Upper lobe of left lung (tissue), 6 donors: Measurements from ENCODE around the gene LIMK2. TPM values are rescaled to one million over a fixed set of nuclear protein-coding genes. Genes with fewer than 3 reads are reported as not detected.

Source experiments
- ATAC-seq, 2 donors: fragments of 200-7000 bp; cut with Tn5 transposase; one replicate each; pipeline ENCODE4 v1.9.1; 2022; ENCODE audit warnings: mild to moderate bottlenecking in 2 of 2, moderate library complexity in 2 of 2; ENCODE audit not compliant: low FRiP score in 2 of 2
- DNase-seq, 2 donors: peaks; one replicate each; pipeline ENCODE4 v3.0.0-alpha.2; 2019 to 2020
- H3K27ac ChIP-seq, 4 donors: fragments of 200-600 bp; sonication (generic); one replicate each; pipeline ENCODE4 v1.5.1; 2016 to 2019
- H3K27me3 ChIP-seq, 4 donors: fragments of 200-600 bp; sonication (generic); one replicate each; pipeline ENCODE4 v1.5.1; 2017 to 2019
- H3K36me3 ChIP-seq, 4 donors: fragments of 200-600 bp; sonication (generic); one replicate each; pipeline ENCODE4 v1.5.1; 2016 to 2019
- H3K4me1 ChIP-seq, 4 donors: fragments of 200-600 bp; sonication (generic); one replicate each; pipeline ENCODE4 v1.5.1; 2018 to 2019
- H3K4me3 ChIP-seq, 4 donors: fragments of 200-600 bp; sonication (generic); one replicate each; pipeline ENCODE4 v1.5.1; 2017 to 2019; ENCODE audit warnings: mild to moderate bottlenecking in 2 of 4, moderate library complexity in 1 of 4
- H3K9me3 ChIP-seq, 4 donors: fragments of 200-600 bp; sonication (generic); one replicate each; pipeline ENCODE4 v1.5.1; 2018 to 2019
- CTCF ChIP-seq, 6 experiments: fragments of 450-650 bp in 4 of 6; fragments of 200-600 bp in 2 of 6; sonication (generic) in 2 of 6; IDR thresholded peaks; one replicate each; pipeline ENCODE4 v1.5.1; 2016 to 2019; ENCODE audit warnings: antibody characterized with exemption in 6 of 6
- EP300 ChIP-seq, 4 donors: sonication (generic); formaldehyde crosslinking; IDR thresholded peaks; one replicate each; pipeline ENCODE4 v1.5.1; 2017; ENCODE audit warnings: antibody characterized with exemption in 4 of 4, control low read depth in 2 of 4
- POLR2A ChIP-seq, 4 donors: fragments of 450-650 bp; IDR thresholded peaks; one replicate each; pipeline ENCODE4 v1.5.1; 2016 to 2017; ENCODE audit warnings: antibody characterized with exemption in 4 of 4, mild to moderate bottlenecking in 2 of 4
- POLR2AphosphoS5 ChIP-seq, 2 donors: sonication (generic); formaldehyde crosslinking; IDR thresholded peaks; one replicate each; pipeline ENCODE4 v1.5.1; 2017; ENCODE audit warnings: antibody characterized with exemption in 2 of 2
- WGBS, 2 donors: methylation state at CpG; one replicate each; pipeline ENCODE4 v1.1.5; 2017 to 2018; 5-methylcytosine and 5-hydroxymethylcytosine counted together
- total RNA-seq, 6 donors: library from RNA; depleted of rRNA in 4 of 6; stranded (reverse); fragments of >200 nt in 4 of 6; gene quantifications; one replicate each; pipeline versions ENCODE4 v1.1.0 to v1.2.1, GENCODE V29; 2016 to 2021
- donor health status: DM: no; HTN: no; CAD: no; lungs with moderate emphysema.
- donor health status: DM: no; HTN: yes; CAD: no; lungs with severe emphysema.

The LIMK2 gene
- total RNA-seq, 6 donors from 2014 or later: 44.5 to 141 (median 75.8) TPM

- peak overlapping the region; percentile 84 to 97 (median 94) for H3K27ac ChIP-seq
- no peaks in the 10 kb centered on the region for H3K27me3 ChIP-seq
- peaks cover 50 to 68% (median 58%) of the 10 kb centered on the region in 4 donors for H3K4me1 ChIP-seq
- 63 to 65% methylated on average over 6 to 7 of the region's 7 CpGs for WGBS, 2 donors
- TF ChIP-seq CTCF (IDR thresholded peaks at IDR 0.05): no peak
- TF ChIP-seq POLR2AphosphoS5 (IDR thresholded peaks at IDR 0.05): no peak
- TF ChIP-seq POLR2A (IDR thresholded peaks at IDR 0.05): no peak
- TF ChIP-seq EP300 (IDR thresholded peaks at IDR 0.05): no peak
- peak overlapping the region; percentile 31 to 94 (median 81) for H3K4me3 ChIP-seq
- DNase-seq (no peak), ATAC-seq (no peak)
- peaks cover 0 to 4% (median 0%) of the 10 kb centered on the region in 4 donors for H3K36me3 ChIP-seq
- H3K9me3 ChIP-seq: no peaks in the 10 kb centered on the region
These were observed 626 bp upstream of the LIMK2 start for GRCh38 chr22:31211482-31211861.

DNA sequence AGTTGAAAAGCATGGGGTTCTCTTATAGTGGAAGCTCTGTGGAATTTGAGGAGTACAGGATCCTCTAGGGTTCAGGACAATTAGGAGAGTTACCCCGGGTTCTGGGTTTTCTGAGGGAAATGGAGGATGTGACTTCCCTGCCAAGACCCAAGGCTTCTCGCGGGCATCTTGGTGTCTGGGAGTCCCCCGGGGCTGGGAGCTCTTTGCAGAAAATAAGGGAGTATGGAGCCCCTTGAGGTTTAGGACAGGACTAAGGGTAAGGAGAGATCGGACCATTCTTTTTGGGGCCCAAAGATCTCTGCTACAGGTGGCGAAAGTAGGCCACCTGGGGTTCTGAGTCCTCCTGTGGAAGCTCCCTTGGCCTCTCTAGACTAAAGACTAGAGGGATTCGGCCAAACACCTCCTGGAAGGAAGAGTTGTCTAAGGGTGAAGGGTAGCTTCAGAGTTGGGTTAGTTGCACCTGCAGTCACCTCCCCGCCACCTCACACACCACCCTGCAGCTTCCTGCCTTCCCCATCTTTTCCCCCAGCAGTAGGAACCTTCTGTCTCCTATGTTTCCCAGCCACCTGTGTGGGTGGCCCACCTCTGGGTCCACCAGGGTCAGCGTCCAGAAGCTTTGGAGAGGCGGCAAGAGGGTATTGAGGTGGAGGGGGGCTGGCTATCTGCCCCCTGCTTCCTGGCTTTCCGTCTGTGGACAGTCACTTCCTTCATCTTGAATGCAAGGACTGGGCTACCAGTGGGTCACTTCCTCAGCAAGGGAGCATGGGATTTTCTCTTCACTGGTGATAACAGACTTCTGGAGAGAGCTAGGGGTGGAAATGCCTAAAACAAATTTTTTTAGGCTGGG, 908 bp downstream of the LIMK2 start:
- DNase-seq: no peak
- Histone ChIP-seq H3K4me1 (peaks cover 49 to 66% (median 58%) of the 10 kb centered on the region in 4 donors), H3K27ac (peak overlapping the region; percentile 84 to 97 (median 94)), H3K4me3 (peak overlapping the region; percentile 75 to 94 (median 86)), H3K27me3 (no peaks in the 10 kb centered on the region), H3K36me3 (no peaks in the 10 kb centered on the region), H3K9me3 (no peaks in the 10 kb centered on the region)
- no peak for TF ChIP-seq CTCF (IDR thresholded peaks at IDR 0.05)
- TF ChIP-seq POLR2A (IDR thresholded peaks at IDR 0.05): peak in 1 of 4 donors; percentile 44
- no peak for TF ChIP-seq EP300 (IDR thresholded peaks at IDR 0.05)
- TF ChIP-seq POLR2AphosphoS5 (IDR thresholded peaks at IDR 0.05): peak in 1 of 2 donors; percentile 33
- ATAC-seq: no peak
- 24 to 27% methylated on average over 11 of the region's 11 CpGs for WGBS, 2 donors

- TF ChIP-seq POLR2AphosphoS5 (IDR thresholded peaks at IDR 0.05) (no peak), CTCF (IDR thresholded peaks at IDR 0.05) (no peak), EP300 (IDR thresholded peaks at IDR 0.05) (no peak), POLR2A (IDR thresholded peaks at IDR 0.05) (no peak)
- 74 to 76% methylated on average over 6 of the region's 6 CpGs for WGBS, 2 donors
- Histone ChIP-seq H3K36me3 (peaks cover 0 to 3% (median 0%) of the 10 kb centered on the region in 4 donors), H3K9me3 (no peaks in the 10 kb centered on the region), H3K27ac (peak overlapping the region in 3 of 4 donors; percentile 23 to 96 (median 86)), H3K4me3 (no peak overlapping the region), H3K27me3 (no peaks in the 10 kb centered on the region), H3K4me1 (peaks cover 56 to 76% (median 69%) of the 10 kb centered on the region in 4 donors)
- no peak for DNase-seq
- no peak for ATAC-seq
These were observed 3.0 kb downstream of the LIMK2 start for GRCh38 chr22:31215018-31215535.

DNA sequence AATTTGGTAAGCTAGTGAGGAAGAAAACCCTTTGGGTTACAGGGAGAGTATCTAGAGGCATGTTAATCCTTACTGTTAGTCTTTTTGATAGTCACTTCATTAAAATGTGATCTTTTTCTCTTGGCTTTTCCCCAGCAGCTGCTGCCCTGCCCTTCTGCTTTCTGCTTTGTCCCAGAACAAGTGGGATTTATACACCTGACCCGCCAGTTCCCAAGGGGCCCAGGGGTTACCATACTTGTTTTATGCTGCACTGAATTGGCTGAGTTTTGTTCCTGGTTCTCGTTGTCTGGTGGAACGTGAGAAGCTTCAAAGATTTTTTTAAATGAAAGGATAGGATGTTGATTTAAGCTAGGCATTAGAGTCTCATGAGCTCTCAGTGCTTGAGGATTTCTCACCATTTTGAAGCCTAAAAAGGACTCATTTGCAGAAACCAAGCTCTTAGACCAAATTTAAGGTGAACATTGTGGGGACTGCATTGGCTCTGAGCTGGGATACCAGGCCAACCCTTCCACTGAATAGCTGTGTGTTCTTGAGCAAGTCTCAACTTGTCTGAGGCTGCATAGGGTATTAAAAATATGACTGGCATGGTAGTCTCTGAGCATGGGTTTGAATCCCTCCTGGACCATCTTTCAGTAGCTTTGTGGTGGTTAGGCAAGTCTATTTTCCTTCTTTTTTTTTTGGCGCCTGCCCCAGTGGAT, 6.6 kb downstream of the LIMK2 start:
- Histone ChIP-seq H3K4me1 (peaks cover 35 to 70% (median 64%) of the 10 kb centered on the region in 4 donors), H3K9me3 (no peaks in the 10 kb centered on the region), H3K27me3 (no peaks in the 10 kb centered on the region), H3K27ac (peak overlapping the region; percentile 67 to 96 (median 83)), H3K4me3 (no peak overlapping the region), H3K36me3 (peaks cover 0 to 3% (median 0%) of the 10 kb centered on the region in 4 donors)
- no peak for ATAC-seq
- TF ChIP-seq EP300 (IDR thresholded peaks at IDR 0.05) (no peak), POLR2A (IDR thresholded peaks at IDR 0.05) (no peak), POLR2AphosphoS5 (IDR thresholded peaks at IDR 0.05) (no peak), CTCF (IDR thresholded peaks at IDR 0.05) (no peak)
- 57 to 62% methylated on average over 4 of the region's 4 CpGs for WGBS, 2 donors
- no peak for DNase-seq
